H9 (cell line): Measurements from ENCODE around the gene ABCA4. TPM values are rescaled to one million over a fixed set of nuclear protein-coding genes. Genes with fewer than 3 reads are reported as not detected.

Experiments used
- DNase-seq: peaks from one replicate; pipeline ENCODE4 v3.0.0-alpha.2; 2017
- H2AFZ ChIP-seq: one replicate; pipeline ENCODE4 v1.6.1; 2013; ENCODE audit warnings: mild to moderate bottlenecking, low read length, control low read depth, moderate library complexity
- H2AK5ac ChIP-seq: 2 replicates; pipeline ENCODE4 v1.6.1; 2013; ENCODE audit warnings: low read length, control low read depth, mixed read lengths; ENCODE audit not compliant: insufficient read length
- H2BK120ac ChIP-seq: one replicate; pipeline ENCODE4 v1.6.1; 2013; ENCODE audit warnings: low read depth, mild to moderate bottlenecking, low read length, control low read depth, inconsistent platforms; ENCODE audit not compliant: poor library complexity, severe bottlenecking
- H2BK12ac ChIP-seq: 2 replicates; pipeline ENCODE4 v1.6.1; 2013; ENCODE audit warnings: low read length, control low read depth, mixed read lengths, low read depth; ENCODE audit not compliant: insufficient read length
- H2BK15ac ChIP-seq: 2 replicates; pipeline ENCODE4 v1.6.1; 2013; ENCODE audit warnings: low read depth, low read length, control low read depth
- H2BK20ac ChIP-seq: one replicate; pipeline ENCODE4 v1.6.1; 2013; ENCODE audit warnings: low read depth, mild to moderate bottlenecking, low read length, control low read depth, inconsistent platforms; ENCODE audit not compliant: poor library complexity, severe bottlenecking
- H2BK5ac ChIP-seq: 2 replicates; pipeline ENCODE4 v1.6.1; 2013; ENCODE audit warnings: low read length, control low read depth, mixed read lengths; ENCODE audit not compliant: insufficient read length
- H3K14ac ChIP-seq: 2 replicates; pipeline ENCODE4 v1.6.1; 2013; ENCODE audit warnings: low read length, control low read depth; ENCODE audit not compliant: insufficient read depth
- H3K18ac ChIP-seq: 2 replicates; pipeline ENCODE4 v1.6.1; 2013; ENCODE audit warnings: low read depth, mild to moderate bottlenecking, mixed read lengths, low read length, control low read depth; ENCODE audit not compliant: insufficient read length
- H3K23ac ChIP-seq: 2 replicates; pipeline ENCODE4 v1.6.1; 2013; ENCODE audit warnings: low read length, control low read depth, mixed read lengths, low read depth; ENCODE audit not compliant: insufficient read length
- H3K23me2 ChIP-seq: 2 replicates; pipeline ENCODE4 v1.6.1; 2013; ENCODE audit warnings: low read depth, mild to moderate bottlenecking, mixed read lengths, low read length, control low read depth; ENCODE audit not compliant: insufficient read length, poor library complexity, severe bottlenecking
- H3K27ac ChIP-seq: 2 replicates; pipeline ENCODE4 v1.5.1; 2013; ENCODE audit warnings: low read length, control low read depth, mixed read lengths, low read depth; ENCODE audit not compliant: insufficient read length
- H3K27me3 ChIP-seq: 2 replicates; pipeline ENCODE4 v1.6.1; 2013; ENCODE audit warnings: low read length, control low read depth, inconsistent platforms; ENCODE audit not compliant: insufficient read depth
- H3K4ac ChIP-seq: 2 replicates; pipeline ENCODE4 v1.6.1; 2013; ENCODE audit warnings: low read depth, mild to moderate bottlenecking, control low read depth, inconsistent platforms, low read length, moderate library complexity
- H3K4me1 ChIP-seq: 2 replicates; pipeline ENCODE4 v1.6.1; 2013; ENCODE audit warnings: low read length, control low read depth, inconsistent platforms; ENCODE audit not compliant: insufficient read depth
- H3K4me2 ChIP-seq: 2 replicates; pipeline ENCODE4 v1.6.1; 2013; ENCODE audit warnings: low read length, control low read depth, mixed read lengths; ENCODE audit not compliant: insufficient read length, insufficient read depth
- H3K56ac ChIP-seq: 2 replicates; pipeline ENCODE4 v1.6.1; 2013; ENCODE audit warnings: low read depth, mild to moderate bottlenecking, mixed read lengths, low read length, control low read depth; ENCODE audit not compliant: insufficient read length
- H3K79me1 ChIP-seq: 2 replicates; pipeline ENCODE4 v1.6.1; 2013; ENCODE audit warnings: low read depth, mild to moderate bottlenecking, moderate library complexity, low read length, control low read depth, inconsistent platforms; ENCODE audit not compliant: insufficient read depth, poor library complexity, severe bottlenecking
- H3K79me2 ChIP-seq: 2 replicates; pipeline ENCODE4 v1.6.1; 2013; ENCODE audit warnings: low read length, control low read depth, inconsistent platforms; ENCODE audit not compliant: insufficient read depth
- H3K9ac ChIP-seq: 2 replicates; pipeline ENCODE4 v1.6.1; 2013; ENCODE audit warnings: low read length, control low read depth, mixed read lengths; ENCODE audit not compliant: insufficient read length; ENCODE audit errors: extremely low read depth
- H3K9me3 ChIP-seq: one replicate; pipeline ENCODE4 v1.6.1; 2013; ENCODE audit warnings: low read depth, low read length, inconsistent platforms; ENCODE audit not compliant: control insufficient read depth
- H3T11ph ChIP-seq: one replicate; pipeline ENCODE4 v1.6.1; 2013; ENCODE audit warnings: mild to moderate bottlenecking, low read length, control low read depth, inconsistent platforms
- H4K20me1 ChIP-seq: one replicate; pipeline ENCODE4 v1.6.1; 2013; ENCODE audit not compliant: control insufficient read depth, insufficient read length, insufficient read depth
- H4K5ac ChIP-seq: 2 replicates; pipeline ENCODE4 v1.6.1; 2013; ENCODE audit warnings: low read depth, mild to moderate bottlenecking, mixed read lengths, low read length, control low read depth; ENCODE audit not compliant: insufficient read length
- H4K8ac ChIP-seq: replicated peaks from 2 replicates; pipeline ENCODE4 v1.6.1; 2013; ENCODE audit warnings: low read length, control low read depth, mixed read lengths, low read depth; ENCODE audit not compliant: insufficient read length
- H4K91ac ChIP-seq: 2 replicates; pipeline ENCODE4 v1.6.1; 2013; ENCODE audit warnings: low read depth, mild to moderate bottlenecking, moderate library complexity, mixed read lengths, low read length, control low read depth; ENCODE audit not compliant: insufficient read length
- H3K27ac Mint-ChIP-seq, 3 experiments: 2 replicates in 2 of 3; 3 replicates in 1 of 3; pipeline ENCODE4 v1.8.0; 2020 to 2021; ENCODE audit warnings: mixed read lengths in 3 of 3, mild to moderate bottlenecking in 1 of 3, moderate library complexity in 1 of 3
- H3K27me3 Mint-ChIP-seq: 2 replicates; pipeline ENCODE4 v1.8.0; 2021; ENCODE audit warnings: low read depth, mild to moderate bottlenecking, moderate library complexity, mixed read lengths
- H3K36me3 Mint-ChIP-seq, 3 experiments: 2 replicates in 2 of 3; 3 replicates in 1 of 3; pipeline ENCODE4 v1.8.0; 2020 to 2021; ENCODE audit warnings: low read depth in 3 of 3, mixed read lengths in 3 of 3; ENCODE audit not compliant: insufficient read depth in 1 of 3
- H3K4me1 Mint-ChIP-seq, 2 experiments: 2 replicates each; pipeline ENCODE4 v1.8.0; 2020; ENCODE audit warnings: mixed read lengths in 2 of 2
- H3K4me3 Mint-ChIP-seq, 2 experiments: 2 replicates in 1 of 2; 3 replicates in 1 of 2; pipeline ENCODE4 v1.8.0; 2020 to 2021; ENCODE audit warnings: mild to moderate bottlenecking in 2 of 2, mixed read lengths in 2 of 2, moderate library complexity in 1 of 2
- H3K9me3 Mint-ChIP-seq, 2 experiments: 2 replicates in 1 of 2; 3 replicates in 1 of 2; pipeline ENCODE4 v1.8.0; 2020; ENCODE audit warnings: mild to moderate bottlenecking in 2 of 2, mixed read lengths in 2 of 2, moderate library complexity in 1 of 2
- WGBS: extraction: QIAGEN DNeasy Blood & Tissue Kit; methylation state at CpG from one replicate; pipeline ENCODE4 v1.1.7; 2013; ENCODE audit warnings: missing lambda C conversion rate, low lambda C conversion rate, mixed read lengths; ENCODE audit not compliant: insufficient read length; ENCODE audit errors: extremely low coverage; 5-methylcytosine and 5-hydroxymethylcytosine counted together
- total RNA-seq: library from RNA; stranded (reverse); gene quantifications from 2 replicates; pipeline ENCODE4 v1.2.1, GENCODE V29; 2021
- TF ChIP-seq, protein P1 (sequence below): fragments of 200-600 bp; sonication (generic); conservative IDR thresholded peaks from 3 replicates; pipeline ENCODE4 v1.8.0; 2021; ENCODE audit warnings: antibody characterized with exemption, mild to moderate bottlenecking

Gene ABCA4
- total RNA-seq, 1 experiment from 2014 or later, result not detected

DNA sequence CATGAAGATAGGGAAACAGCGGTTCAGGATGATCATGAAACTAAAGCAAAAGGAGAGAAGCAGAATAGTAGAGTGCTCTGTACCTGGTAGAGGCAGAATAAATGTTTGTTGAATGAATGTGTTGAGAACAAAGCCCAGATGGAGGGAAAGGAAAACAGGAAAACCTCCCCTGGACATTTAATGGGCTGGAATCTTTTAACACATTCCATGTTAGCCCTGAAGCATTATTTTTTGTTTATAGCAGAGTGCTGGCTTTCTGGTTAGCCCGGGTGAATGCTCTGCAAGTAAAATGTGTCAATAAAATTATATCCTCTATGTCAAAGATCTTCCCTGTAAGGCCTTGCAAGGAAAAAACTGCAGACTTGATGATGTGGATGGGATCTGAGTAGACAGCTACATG is 60.2 kb downstream of the ABCA4 start:
- H3K4me1 Mint-ChIP-seq, result peaks cover 4 to 12% of the 10 kb centered on the region in 2 experiments; a peak in 3 of 4 replicates
- H3K36me3 Mint-ChIP-seq, result no peaks in the 10 kb centered on the region
- no peak overlapping the region for H3K9ac ChIP-seq
- no peak overlapping the region for H3K14ac ChIP-seq
- DNase-seq, result no peak
- no peak overlapping the region for H3K4me3 Mint-ChIP-seq
- H3K23me2 ChIP-seq, result no peaks in the 10 kb centered on the region
- H2BK15ac ChIP-seq, result no peak overlapping the region
- H2BK20ac ChIP-seq, result no peak overlapping the region
- WGBS, result no CpG with 5 or more reads among the region's 2 CpGs
- no peaks in the 10 kb centered on the region for H3K9me3 Mint-ChIP-seq
- TF ChIP-seq, protein P1, sequence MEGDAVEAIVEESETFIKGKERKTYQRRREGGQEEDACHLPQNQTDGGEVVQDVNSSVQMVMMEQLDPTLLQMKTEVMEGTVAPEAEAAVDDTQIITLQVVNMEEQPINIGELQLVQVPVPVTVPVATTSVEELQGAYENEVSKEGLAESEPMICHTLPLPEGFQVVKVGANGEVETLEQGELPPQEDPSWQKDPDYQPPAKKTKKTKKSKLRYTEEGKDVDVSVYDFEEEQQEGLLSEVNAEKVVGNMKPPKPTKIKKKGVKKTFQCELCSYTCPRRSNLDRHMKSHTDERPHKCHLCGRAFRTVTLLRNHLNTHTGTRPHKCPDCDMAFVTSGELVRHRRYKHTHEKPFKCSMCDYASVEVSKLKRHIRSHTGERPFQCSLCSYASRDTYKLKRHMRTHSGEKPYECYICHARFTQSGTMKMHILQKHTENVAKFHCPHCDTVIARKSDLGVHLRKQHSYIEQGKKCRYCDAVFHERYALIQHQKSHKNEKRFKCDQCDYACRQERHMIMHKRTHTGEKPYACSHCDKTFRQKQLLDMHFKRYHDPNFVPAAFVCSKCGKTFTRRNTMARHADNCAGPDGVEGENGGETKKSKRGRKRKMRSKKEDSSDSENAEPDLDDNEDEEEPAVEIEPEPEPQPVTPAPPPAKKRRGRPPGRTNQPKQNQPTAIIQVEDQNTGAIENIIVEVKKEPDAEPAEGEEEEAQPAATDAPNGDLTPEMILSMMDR, result no peak
- H3K79me2 ChIP-seq, result no peaks in the 10 kb centered on the region
- no peak overlapping the region for H3K56ac ChIP-seq
- peaks cover 8% of the 10 kb centered on the region; the same call in 1 of the 2 replicates for H3K27me3 ChIP-seq
- H4K8ac ChIP-seq, result no peak overlapping the region
- H2BK120ac ChIP-seq, result no peak overlapping the region
- H3K27me3 Mint-ChIP-seq, result peaks cover 74% of the 10 kb centered on the region
- H3K18ac ChIP-seq, result no peak overlapping the region
- no peak overlapping the region for H2BK5ac ChIP-seq
- no peaks in the 10 kb centered on the region for H3K4me1 ChIP-seq
- H3K27ac Mint-ChIP-seq, result no peak overlapping the region
- no peak overlapping the region for H3K27ac ChIP-seq
- no peaks in the 10 kb centered on the region for H4K20me1 ChIP-seq
- no peak overlapping the region for H4K91ac ChIP-seq
- H2BK12ac ChIP-seq, result no peak overlapping the region
- H3K4ac ChIP-seq, result no peak overlapping the region
- H3K23ac ChIP-seq, result no peak overlapping the region
- no peak overlapping the region for H2AK5ac ChIP-seq
- no peak overlapping the region for H2AFZ ChIP-seq
- H4K5ac ChIP-seq, result no peak overlapping the region
- H3K4me2 ChIP-seq, result no peak overlapping the region
- H3T11ph ChIP-seq, result no peak overlapping the region
- no peaks in the 10 kb centered on the region for H3K9me3 ChIP-seq
- no peaks in the 10 kb centered on the region for H3K79me1 ChIP-seq
